COLO829 (cell line): ENCODE results near the gene IER3.

Source experiments
- DNase-seq: peaks from one replicate; pipeline ENCODE4 v3.0.0; 2012; ENCODE audit warnings: low spot score

The IER3 gene

GRCh38 chr6:30747902-30748769 lies 3.8 kb upstream of the IER3 start:
- no peak for DNase-seq

GRCh38 chr6:30747300-30747687 lies 2.9 kb upstream of the IER3 start:
- DNase-seq = no peak

GRCh38 chr6:30743099-30744053 lies 971 bp downstream of the IER3 start:
- DNase-seq = no peak

- DNase-seq = peak; percentile 90
Observed at GRCh38 chr6:30742316-30743098, 1.8 kb downstream of the IER3 start, which contains the start of gene FLOT1. Gene FLOT1, minus strand, starts transcription at chr6:30742687. Its CDS starts 498 bp downstream, at chr6:30742189.

- no peak for DNase-seq
Observed at GRCh38 chr6:30741789-30742315, 2.5 kb downstream of the IER3 start.

GRCh38 chr6:30741063-30741779 lies 3.1 kb downstream of the IER3 start:
- no peak for DNase-seq

- DNase-seq = no peak
Observed at GRCh38 chr6:30740540-30740870, 3.8 kb downstream of the IER3 start.

- no peak for DNase-seq
Observed at GRCh38 chr6:30738532-30738931, 5.8 kb downstream of the IER3 start.

GRCh38 chr6:30735668-30736314 lies 8.6 kb downstream of the IER3 start:
- no peak for DNase-seq

- DNase-seq = no peak
Observed at GRCh38 chr6:30732237-30732943, 12.0 kb downstream of the IER3 start.

GRCh38 chr6:30730601-30731435 lies 13.5 kb downstream of the IER3 start:
- no peak for DNase-seq

GRCh38 chr6:30727920-30728553 lies 16.3 kb downstream of the IER3 start:
- DNase-seq = no peak

- DNase-seq = no peak
Observed at GRCh38 chr6:30726506-30727413, 17.6 kb downstream of the IER3 start.

- no peak for DNase-seq
Observed at GRCh38 chr6:30725713-30726505, 18.4 kb downstream of the IER3 start.

GRCh38 chr6:30724906-30725667 lies 19.3 kb downstream of the IER3 start:
- DNase-seq = no peak
